ENCODE measurements around the gene CPSF6.
"Not testable (repeated sequence)": the region's sequence is repeated elsewhere in the genome, so short reads cannot be mapped to it uniquely, and the experiment has no call there.

Gene CPSF6

DNA sequence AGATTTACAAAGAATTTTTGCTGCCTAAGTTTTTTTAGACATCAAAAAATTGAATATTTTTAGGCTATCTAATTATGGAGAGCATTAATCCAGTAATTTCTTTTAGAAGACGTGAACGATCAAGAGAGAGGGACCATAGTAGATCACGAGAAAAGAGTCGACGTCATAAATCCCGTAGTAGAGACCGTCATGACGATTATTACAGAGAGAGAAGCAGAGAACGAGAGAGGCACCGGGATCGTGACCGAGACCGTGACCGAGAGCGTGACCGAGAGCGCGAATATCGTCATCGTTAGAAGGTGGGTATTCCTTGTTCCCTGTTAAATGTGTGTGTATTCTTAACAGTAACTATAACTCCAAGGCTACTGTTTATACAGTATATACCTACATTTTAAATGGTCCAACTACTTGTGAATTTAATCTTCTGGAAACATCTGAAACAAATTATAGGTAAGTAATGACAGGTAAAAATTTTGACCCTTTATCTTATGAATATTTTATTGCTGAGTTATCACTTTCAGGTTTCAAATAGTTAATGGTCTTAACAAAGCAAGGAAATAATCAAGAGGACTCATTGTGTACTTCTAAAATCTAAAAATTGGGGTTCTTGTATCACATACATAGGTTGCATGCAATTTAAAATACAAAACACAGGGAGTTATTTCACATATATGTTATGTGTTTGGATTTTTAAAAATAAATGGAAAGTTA, 23.1 kb downstream of the CPSF6 start:
- DNase-seq: no peak

DNA sequence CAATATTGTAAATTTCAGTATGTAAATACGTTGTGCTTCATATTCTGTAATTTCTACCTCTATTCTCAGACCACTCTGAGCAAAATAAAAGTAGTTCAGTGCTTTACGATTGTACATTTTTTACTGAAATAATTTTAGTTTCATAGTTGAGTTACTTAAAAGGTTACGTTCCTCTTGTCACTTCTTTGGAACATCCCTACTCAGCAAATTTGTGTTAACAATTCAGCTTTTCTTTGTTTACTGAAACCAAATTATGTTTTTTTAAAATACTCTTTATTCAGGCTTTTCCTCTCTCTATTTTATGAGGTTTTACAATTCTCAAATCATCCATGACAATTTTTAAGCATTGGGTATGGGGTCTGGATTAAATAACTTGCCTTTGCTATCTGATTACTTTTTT, 25.8 kb downstream of the CPSF6 start:
- no peak for DNase-seq

DNA sequence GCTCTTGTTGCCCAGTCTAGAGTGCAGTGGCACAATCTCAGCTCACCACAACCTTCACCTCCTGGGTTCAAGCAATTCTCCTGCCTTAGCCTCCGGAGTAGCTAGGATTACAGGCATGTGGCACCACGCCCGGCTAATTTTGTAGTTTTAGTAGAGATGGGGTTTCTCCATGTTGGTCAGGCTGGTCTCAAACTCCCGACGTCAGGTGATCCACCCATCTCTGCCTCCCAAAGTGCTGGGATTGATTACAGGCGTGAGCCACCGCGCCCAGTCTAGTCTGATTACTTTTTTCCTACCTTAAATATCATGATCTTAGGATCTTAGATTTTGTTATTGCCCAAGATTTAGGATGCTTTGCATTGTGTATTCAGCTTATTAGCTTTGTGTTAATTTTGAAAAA, 26.3 kb downstream of the CPSF6 start:
- DNase-seq: not testable (repeated sequence)

DNA sequence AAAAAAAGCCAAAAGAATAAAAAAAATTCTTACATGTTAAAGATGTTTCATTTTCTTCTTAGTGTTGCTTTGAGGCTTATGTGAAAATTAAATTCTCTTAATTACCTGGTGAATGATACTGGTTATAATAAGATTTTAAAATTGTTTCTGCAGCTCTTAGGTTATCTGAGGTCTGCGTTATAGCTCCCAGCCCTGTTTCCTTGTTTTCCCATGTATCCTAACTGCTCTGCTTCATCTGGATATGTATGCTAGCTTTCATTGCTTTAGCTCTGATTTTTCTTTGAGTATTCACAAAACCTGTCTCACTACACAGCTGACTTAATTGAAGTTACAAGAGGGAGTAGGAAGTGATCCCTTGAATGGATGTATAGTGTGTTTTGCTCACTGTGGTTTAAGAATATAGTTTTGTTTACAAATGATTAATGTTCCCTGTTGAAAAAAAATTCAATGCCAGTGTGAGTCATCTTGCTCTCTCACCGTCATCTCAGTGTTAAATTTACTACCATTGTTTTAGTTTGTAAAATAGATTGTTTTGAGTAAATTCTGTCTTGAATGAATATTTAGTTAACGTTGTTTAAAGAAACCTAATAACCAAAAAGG, 26.8 kb downstream of the CPSF6 start:
- DNase-seq: no peak

DNA sequence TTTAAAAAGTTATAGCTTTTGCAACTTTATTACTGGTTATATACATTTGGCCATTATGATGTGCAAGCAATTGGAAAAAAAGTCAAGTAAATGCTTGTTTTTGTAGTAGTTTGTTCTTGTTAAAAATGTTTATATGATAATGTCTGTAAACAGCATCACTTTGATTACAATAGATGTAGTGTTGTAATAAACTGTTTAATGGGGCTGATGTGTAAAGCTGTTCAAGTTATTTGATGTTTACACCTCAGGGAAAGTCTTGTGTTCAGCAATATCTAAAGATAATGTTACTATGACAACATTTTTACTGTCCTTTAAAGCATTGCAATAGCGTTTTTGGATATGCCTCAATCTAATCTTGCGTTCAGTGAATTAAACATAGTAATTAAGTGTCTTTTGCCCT, 30.4 kb downstream of the CPSF6 start:
- no peak for DNase-seq

DNA sequence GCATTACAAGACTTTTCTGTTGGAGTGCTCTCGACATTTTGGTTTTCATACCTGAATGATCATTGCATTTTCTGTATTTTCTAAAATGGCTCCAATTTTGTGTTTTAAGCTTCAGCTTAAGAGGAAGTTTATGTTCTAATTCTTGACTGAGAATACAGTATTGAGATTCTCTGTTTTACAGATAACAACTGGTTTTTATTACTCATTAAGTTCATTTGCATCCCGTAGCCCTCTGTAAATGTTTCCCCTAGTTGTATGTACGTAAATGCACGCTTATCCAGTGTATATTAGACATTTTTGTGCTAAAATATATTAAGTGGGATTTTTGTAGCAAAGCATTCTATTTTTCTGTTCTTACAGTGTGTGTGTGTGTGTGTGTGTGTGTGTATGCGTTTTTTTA, 33.1 kb downstream of the CPSF6 start:
- no peak for DNase-seq

DNA sequence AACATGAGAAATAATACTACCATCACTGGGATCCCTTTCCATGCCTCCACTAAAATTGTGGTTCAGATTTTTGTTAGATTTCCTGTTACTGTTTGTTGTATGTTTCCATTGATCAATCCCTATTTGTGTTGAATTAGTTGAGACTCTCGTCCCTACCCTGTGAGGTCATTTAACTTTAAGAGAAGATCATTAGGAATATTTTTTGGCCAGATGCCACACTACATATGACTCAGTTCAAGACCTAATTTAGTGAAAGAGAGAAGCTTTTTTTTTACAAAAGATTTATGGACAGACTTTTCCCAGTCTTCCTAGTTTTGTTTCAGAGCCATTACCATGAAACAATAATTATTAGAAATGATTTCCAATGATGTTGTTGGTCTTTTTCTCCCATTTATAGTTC, 35.5 kb downstream of the CPSF6 start:
- no peak for DNase-seq

DNA sequence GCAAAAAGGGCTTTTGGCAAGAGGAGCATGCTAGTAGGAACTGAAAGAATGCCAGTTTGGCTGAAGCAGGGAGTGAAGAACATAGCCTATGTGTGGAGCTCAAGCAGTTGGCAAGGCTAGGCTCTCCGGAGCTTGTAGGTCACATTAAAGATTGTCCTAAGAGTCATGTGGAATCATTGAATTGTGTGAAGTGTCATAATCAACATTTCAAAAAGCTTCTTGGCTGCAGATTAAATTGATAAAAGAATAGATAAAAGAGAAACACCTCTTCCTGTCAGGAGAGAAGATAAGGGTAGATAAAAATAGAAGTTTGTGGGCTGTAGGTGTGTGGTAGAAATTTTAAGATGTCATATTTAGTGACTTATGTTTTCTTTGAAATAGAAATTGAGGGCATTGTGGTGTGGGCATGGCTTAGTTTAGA, 36.1 kb downstream of the CPSF6 start:
- no peak for DNase-seq

DNA sequence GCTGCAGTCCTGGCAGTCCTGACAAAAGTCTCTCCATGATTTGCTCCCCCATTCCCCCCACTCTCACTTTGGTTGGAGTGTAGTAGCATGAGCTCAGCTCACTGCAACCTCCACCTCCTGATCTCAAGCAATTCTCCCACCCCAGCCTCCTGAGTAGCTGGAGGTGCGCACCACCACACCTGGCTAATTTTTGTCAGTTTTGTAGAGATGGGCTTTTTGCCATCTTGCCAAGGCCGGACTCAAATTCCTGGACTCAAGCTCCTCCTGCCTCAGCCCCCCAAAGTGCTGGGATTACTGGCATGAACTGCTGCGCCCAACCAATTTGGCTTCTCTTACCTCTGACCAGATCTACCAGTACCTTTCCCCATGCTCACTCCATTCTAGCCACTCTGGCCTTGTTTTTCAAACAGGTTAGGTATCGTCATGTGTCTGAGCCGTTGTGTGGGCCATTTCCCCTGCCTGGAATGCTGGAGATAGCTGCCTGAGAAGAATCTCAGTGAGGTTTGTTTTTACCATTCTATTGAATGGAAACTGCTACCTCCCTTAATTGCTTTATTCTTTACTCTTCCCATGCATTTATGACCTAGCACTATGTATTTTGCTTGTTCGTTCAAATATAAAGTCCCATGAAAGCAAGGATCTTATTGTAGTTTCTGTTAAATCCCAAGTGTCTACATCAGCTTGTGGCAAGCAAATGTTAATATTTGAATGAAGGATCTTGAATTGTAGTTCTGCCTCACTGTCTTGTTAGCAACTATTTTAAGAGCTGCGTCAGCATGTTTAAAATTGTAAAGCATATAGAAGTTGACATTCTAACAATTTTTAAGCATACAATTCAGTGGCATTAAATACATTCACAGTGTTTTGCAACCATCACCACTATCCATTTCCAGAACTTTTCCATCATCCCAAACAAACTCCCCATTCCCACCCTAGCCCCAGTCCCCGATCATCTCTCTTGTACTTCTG, 39.7 kb downstream of the CPSF6 start:
- DNase-seq: no peak

DNA sequence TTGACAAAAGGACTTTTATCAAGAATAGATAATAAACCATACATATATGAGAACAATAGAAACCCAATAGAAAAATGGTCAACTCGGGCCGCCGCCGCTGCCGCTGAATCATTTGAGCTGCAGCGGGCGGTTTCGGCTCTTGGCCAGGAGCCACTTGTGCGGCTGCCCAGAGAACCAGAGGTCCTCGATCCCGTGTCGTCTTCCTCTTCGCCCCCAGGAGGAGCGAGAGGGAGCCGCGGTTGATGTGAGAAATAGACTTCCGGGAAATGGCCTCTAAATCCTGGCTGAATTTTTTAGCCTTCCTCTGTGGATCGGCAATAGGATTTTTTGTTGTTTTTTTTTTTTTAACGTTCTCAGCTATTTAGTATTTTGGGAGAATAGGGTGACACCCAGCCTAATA, 44.8 kb downstream of the CPSF6 start:
- peak in 1 of 2 donors; percentile 4 for DNase-seq

DNA sequence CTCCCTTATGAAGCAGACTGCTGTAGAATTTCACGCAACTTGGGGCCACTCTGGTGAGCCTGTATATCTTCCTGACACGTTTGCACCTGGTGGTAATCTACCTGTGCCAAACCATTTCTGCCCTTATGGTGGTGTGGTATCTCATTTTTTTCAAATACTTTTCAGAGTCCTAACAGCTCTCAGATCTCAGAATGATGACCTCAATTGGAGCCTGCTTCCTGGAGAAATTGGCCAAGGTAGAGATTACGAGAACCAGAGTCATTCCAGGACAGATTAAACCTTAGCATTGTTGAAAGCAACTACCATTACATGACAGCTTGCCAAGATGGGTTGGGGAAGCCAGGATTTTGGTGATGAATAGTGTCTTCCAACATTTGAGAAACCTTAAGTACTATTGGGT, 48.2 kb downstream of the CPSF6 start:
- no peak for DNase-seq

DNA sequence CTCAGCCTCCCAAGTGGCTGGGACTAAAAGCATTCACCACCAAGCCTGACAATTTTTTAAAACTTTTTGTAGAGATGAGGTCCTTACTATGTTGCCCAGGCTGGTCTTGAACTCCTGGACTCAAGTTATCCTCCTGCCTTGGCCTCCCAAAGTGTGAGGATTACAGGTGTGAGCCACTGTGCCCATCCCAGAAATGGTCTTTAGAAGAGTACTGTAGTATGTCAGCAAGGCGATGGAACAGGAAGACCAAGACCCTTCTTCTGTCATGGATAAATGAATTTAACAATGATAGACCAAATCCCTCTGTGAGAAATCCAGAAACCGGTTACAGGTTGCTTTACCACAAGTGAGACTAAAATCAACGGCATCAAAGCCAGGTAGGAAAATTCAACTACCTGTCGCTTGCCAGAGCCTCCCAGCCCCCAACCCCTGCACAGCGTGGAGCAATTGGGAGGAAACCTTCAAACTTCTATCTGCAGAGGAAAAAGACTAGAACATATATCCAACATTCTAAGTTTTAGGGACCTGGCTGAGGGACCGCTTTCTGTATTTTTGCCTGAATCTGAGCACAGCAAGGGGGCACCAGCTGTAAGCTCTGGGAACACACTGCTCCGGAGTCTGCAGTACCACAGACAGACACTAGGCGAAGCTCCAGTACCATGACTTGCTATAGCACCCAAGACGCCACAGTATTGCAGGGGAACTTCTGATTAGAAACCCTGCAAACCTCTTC, 51.3 kb downstream of the CPSF6 start:
- peak; percentile 31 to 80 for DNase-seq

DNA sequence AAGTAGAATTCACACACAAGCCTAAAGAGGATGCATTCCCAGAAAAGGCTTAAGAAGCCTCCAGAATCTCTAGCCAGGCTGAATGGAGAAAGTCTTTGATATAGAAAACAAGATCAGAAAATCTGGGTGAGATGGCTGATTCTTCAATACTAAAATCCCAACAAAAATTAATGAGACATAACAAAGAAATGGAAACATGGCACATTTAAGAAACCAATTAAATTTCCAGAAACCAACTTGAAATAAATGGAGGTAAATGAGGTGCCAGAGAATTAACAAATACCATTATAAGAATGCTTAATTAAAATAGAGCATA, 51.9 kb downstream of the CPSF6 start:
- no peak for DNase-seq

DNA sequence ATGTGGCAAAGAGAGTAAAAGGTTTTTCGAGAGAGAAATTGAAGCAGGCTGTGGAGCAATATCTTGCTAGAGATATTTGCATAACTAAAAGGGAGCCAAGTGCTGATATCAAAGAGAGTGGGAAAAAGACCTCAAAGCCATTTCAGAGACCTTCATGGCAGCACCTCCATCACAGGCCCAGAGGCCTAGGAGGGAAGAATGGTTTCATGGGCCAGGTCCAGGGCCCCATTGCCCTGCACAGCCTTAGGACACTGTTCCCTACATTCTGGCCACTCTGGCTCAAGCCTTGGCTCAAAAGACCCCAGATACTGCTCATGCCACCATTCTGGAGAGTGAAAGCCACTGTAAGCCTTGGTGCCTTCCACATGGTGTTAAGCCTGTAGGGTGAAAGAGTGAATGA, 58.8 kb downstream of the CPSF6 start:
- no peak for DNase-seq

DNA sequence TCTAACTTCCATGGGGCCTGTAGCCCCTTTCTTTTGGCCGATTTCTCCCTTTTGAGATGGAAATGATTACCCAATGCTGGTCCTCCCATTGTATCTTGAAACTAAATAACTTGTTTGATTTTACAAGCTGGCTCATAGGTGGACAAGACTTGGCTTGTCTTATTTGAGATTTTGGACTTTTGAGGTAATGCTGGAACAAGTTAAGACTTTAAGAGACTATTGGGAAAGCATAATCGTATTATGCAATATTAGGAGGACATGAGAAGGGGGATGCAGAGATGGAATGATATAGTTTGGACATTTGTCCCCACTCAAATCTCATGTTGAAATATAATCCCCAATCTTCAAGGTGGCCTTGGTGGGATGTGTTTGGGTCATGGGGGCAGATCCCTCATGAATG, 59.6 kb downstream of the CPSF6 start:
- no peak for DNase-seq

DNA sequence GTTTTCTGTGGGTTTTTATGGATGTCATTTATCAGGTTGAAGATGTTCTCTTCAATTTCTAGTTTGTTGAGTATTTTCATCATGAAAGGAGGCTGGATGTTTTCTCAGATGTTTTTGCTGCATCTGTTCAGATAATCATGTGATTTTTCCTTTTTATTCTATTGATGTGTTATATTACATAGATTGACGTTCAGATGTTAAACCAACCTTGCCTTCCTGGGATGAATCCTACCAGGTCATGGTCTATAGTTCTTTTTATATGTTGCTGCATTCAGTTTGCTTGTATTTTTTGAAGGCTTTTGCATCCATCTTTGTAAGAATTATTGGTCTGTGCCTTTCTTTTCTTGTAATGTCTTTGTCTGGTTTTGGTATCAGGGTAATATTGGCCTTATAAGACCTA, 64.9 kb downstream of the CPSF6 start:
- DNase-seq: no peak

DNA sequence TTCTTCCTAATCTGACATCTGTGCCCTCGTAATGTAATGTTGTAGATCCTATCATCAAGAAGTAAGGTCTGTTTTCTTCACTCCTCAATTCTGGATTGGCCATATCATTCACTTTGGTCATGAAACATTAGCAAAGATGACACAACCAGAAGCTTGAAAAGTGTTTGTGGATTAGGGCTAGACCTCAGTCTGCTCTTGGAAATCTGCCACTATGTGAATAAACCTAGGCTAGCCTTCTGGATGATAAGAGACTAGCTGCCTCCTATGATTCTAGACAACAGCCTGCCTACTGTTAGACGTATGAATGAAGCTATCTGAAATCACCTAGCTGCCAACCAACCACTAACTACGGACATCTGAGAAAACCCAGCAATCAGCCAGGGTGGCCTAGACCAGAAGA, 70.1 kb downstream of the CPSF6 start:
- no peak for DNase-seq

DNA sequence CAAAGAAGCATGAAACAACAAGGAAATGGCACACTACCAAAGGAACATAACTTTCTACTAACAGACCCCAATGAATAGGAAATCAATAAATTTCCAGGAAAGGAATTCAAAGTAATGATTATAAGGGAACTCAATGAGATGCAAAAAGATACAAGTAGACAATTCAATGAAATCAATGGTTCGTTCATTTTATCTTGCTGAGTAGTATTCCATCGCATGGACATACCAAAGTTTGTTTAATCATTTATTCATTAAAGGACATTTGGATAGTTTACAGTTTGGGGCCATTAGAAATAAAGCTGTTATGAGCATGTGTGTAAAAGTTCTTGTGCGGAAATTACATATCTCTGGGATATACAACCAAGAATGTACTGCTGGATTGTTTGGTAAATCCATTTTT, 73.8 kb downstream of the CPSF6 start:
- DNase-seq: no peak

DNA sequence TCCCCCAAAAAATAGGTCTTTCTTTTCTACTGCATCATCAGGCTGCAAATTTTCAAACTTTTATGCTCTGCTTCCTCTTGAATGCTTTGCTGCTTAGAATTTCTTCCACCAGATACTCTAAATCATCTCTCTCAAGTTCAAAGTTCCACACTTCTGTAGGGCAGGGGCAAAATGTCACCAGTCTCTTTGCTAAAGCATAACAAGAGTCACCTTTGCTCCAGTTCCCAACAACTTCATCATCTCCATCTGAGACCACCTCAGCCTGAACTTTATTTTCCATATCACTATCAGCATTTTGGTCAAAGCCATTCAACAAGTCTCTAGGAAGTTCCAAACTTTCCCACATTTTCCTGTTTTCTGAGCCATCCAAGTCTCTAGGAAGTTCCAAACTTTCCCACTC, 77.4 kb downstream of the CPSF6 start:
- not testable (repeated sequence) for DNase-seq

DNA sequence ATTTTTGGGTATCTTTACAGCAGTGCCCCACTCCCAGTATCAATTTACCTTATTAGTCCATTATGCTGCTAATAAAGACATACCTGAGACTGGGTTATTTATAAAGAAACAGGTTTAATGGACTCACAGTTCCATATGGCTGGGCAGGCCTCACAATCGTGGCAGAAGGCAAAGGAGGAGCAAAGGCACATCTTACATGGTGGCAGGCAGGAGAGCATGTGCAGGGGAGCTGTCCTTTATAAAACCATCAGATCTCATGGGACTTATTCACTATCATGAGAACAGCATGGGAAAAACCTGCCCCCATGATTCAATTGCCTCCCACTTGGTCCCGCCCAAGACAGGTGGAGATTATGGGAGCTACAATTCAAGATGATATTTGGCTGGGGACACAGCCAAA, 77.9 kb downstream of the CPSF6 start:
- not testable (repeated sequence) for DNase-seq

DNA sequence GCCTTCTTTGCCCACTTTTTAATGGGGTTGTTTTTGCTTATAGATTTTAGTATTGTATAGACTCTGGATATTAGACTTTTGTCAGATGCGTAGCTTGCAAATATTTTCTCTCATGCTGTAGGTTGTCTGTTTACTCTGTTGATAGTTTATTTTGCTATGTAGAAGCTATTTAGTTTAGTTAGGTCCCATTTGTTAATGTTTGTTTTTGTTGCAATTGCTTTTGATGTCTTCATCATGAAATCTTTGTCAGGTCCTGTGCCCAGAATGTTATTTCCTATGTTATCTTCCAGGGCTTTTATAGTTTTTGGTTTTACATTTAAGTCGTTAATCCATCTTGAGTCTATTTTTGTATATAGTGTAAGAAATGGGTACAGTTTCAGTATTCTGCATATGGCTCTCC, 78.9 kb downstream of the CPSF6 start:
- DNase-seq: no peak

DNA sequence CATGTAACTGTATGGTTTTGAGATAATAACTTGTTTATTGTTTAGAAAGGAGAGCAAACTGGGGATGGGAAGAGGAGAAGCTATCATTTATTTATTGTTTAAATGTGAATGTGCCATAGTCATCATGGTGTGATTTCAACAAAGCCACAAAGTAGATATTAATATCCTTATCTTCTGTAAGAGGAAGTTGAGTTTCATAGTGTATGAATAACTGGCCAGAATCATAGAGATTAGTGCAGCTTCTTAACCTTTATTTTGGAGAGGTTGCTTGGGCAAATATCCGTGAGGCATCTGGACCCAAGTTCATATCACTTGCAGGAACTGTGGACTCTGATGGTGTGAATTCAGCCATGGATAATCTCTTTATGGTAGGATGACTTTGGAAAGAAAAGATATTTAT, 82.0 kb downstream of the CPSF6 start:
- DNase-seq: no peak
